Measurements from ENCODE around the gene NUMA1.
A peak's percentile ranks its signal among the peaks of the same experiment; 100 is the strongest.

Gene NUMA1, protein sequence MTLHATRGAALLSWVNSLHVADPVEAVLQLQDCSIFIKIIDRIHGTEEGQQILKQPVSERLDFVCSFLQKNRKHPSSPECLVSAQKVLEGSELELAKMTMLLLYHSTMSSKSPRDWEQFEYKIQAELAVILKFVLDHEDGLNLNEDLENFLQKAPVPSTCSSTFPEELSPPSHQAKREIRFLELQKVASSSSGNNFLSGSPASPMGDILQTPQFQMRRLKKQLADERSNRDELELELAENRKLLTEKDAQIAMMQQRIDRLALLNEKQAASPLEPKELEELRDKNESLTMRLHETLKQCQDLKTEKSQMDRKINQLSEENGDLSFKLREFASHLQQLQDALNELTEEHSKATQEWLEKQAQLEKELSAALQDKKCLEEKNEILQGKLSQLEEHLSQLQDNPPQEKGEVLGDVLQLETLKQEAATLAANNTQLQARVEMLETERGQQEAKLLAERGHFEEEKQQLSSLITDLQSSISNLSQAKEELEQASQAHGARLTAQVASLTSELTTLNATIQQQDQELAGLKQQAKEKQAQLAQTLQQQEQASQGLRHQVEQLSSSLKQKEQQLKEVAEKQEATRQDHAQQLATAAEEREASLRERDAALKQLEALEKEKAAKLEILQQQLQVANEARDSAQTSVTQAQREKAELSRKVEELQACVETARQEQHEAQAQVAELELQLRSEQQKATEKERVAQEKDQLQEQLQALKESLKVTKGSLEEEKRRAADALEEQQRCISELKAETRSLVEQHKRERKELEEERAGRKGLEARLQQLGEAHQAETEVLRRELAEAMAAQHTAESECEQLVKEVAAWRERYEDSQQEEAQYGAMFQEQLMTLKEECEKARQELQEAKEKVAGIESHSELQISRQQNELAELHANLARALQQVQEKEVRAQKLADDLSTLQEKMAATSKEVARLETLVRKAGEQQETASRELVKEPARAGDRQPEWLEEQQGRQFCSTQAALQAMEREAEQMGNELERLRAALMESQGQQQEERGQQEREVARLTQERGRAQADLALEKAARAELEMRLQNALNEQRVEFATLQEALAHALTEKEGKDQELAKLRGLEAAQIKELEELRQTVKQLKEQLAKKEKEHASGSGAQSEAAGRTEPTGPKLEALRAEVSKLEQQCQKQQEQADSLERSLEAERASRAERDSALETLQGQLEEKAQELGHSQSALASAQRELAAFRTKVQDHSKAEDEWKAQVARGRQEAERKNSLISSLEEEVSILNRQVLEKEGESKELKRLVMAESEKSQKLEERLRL (N-terminal part only)

DNA sequence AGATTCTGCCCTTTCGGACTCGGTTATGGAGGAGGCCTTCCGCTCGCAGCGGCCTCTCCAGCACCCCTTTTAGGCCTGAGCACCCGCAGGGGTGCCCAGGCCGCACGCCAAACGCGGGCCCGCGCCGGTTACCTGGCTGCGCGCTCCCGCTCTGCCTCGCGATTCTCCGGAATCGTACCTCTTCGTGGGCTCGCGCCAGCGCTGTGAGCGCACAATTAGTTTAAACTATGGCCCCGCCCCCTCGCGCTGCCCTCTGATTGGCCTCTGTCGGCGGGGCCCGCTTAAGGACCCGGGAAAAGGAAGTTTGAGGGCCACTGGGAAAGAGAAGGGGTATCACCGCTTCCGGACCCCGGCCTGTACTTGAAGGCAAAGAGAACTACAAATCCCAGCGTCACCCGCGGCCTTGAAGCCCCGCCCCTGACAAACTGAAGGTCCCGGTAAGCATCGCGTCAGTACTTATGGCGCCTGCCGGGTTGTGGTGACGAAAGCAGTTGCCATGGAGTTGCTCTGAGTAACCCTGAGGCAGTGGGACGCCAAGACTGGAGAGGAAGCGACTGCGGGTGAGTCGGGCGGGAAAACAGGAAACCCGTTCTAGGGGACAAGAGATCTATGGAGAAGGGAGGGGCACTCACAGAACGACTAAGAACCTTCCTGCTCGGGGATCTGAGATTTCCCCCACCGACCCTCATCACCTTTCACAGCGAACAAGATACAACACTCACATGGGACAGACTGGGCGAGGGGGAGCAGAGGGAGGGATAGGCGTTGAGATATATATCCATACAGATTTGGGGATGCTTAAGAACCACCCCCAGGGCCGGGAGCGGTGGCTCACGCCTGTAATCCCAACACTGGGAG lies at the start of gene NUMA1, which contains the start of gene LRRC51:
Gene NUMA1 (minus strand): TSS at position 217 of the 858 bp plus-strand sequence. CDS start 44,599 bp downstream, outside the sequence.
Gene LRRC51 (plus strand): TSS at position 525 of the 858 bp plus-strand sequence. CDS start 8,234 bp downstream, outside the sequence.
- DNase-seq (ENCODE audit: low spot score), result peak; percentile 95

DNA sequence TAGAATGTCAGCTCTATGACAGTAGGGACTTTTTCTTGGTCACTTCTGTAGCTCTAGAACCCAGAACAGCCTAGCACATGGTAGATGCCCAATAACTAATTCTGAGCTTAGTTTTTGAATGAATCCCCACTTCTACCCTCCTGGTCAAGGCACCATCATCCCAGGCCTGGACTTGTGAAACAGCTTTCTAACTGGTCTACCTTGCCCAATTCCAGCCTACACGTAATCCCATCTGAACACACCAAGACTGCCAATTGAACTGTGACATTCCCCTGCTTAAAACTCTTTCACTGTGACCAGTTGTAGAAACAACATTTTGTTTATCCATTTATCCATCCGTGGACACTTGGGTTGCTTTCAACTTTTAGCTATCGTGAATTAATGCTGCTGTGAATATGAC lies 49.0 kb upstream of the NUMA1 start:
- no peak for DNase-seq (ENCODE audit: low spot score)

DNA sequence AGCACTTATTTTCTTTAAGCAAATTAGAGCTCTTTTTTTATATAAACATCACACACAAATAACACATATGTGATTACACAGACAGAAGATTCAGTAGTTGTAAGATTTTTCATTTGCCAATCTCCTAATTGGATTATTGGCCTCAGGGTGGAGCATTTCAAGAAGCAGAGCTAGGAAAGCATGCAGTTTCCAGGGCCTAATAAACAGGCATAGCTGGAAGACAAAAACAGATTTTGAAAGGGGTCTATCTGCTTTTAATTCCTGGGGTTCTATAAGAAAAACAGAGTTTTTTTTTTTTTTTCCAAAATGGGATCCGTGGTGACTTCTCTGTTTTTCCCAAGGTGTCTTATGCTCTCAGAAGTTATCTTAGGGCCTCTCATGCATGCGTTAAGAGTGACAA lies 47.6 kb upstream of the NUMA1 start:
- DNase-seq (ENCODE audit: low spot score), result no peak

DNA sequence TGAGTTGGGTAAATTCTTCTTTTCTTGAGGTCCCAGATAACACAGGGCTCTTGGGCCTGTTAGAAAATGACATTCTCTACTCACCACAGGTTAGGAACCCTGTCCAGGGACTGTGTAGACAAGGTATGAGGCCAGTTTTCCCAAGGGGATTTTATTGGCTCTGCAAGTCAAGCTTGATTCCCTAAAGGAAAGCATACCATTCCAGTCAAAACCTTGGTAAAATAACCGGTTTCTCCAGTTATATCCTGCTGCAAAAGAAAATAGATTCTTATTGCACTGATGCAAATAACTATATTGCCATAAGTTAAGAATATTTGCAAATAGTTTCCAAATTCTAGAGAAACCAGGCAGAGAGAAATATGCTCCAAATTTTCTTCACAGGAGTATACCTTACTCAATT lies 45.6 kb upstream of the NUMA1 start:
- no peak for DNase-seq (ENCODE audit: low spot score)

DNA sequence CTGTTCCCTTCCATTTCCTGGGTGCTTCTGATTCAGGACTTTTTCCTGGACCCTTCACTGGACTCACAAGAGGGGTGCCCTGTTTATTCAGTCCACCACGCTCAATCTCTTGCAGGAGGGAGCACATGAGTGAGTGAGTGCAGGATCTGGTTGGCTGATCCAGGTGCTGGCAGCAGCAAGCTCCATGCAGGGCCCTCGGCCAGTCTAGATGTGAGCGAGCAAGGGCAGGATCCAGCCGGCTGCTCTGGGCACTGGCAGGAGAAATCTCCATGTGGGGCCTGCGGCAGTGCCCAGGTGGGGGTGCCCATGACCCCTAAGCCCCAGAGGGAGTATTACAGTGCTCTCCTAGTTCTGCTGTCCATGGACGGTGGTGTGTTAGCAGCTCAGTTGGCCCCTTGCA lies 43.7 kb upstream of the NUMA1 start:
- DNase-seq (ENCODE audit: low spot score), result no peak

DNA sequence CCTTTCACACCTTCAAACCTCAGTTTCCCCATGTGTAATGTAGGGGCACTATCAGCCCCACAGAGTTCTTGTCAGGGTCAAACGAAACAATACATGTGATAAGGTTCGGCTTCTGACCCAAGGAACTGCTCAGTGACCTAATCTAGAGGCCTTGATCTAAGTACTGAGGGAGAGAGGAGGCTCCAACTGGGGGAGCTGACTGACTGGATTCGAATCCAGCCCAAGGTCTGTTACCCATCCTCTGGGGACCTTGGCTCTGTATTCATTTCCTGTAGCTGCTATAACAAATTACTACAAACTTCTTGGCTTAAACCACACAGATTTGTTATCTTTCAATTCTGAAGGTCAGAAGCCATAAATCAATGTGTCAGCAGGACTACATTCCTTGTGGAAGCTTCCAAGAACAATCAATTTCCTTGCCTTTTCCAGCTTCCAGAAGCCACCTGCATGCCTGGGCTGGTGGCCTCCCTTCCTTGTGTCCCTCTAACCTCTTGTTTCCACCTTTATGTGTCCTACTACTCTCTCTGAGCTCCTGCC lies 42.8 kb upstream of the NUMA1 start:
- DNase-seq (ENCODE audit: low spot score), result no peak

DNA sequence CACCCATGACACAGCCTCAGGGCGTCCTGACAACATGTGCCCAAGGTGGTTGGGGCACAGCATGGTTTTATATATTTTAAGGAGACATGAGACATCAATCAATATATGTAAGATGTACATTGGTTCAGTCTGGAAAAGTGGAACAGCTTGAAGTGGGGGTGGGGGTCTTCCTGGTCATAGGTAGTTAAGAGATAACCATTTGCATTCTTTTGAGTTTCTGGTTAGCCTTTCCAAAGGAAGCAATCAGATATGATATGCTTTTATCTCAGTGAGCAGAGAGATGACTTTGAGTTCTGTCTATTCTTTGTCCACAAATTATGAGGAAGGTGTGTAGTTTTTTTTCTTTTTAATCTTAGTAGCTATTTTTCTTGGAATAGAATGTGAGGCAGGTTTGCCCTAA lies 42.3 kb upstream of the NUMA1 start:
- no peak for DNase-seq (ENCODE audit: low spot score)

DNA sequence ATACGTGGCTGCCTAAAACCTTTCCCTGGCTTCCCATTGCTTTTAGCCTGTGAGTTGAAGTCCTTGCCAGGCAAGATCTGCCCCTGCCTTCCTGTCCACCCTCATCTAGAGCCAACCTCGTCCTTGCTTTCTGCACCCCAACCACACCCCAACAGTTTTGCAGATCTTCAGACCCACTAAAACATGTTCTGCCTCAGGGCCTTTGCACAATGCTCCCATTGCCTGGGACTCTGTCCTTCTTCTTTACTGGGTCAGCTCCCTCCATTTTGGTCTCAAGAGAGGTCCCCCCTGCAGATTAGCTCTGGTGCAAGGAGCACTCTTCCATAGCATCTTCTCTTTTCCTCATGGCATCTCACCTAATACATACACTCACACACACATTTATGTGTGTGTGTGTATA lies 40.6 kb upstream of the NUMA1 start:
- no peak for DNase-seq (ENCODE audit: low spot score)

DNA sequence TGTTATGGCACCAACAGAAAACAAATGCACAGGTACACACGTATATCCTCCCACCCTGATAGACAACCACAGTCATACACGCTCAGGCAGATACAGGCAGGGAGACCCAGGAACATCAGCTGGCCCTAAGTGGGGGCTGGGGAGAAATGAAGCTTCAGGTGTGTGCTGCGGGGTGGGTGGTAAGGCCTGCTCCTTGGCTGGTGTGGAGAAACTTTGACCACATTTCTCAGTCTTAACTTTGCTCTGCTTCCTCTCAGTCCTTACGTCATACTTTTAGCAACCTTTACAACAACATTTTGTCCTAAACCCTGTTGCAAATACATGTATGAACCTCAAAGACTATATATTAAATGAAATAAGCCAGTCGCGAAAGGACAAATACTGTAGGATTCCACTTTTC lies 38.9 kb upstream of the NUMA1 start:
- DNase-seq (ENCODE audit: low spot score), result no peak

DNA sequence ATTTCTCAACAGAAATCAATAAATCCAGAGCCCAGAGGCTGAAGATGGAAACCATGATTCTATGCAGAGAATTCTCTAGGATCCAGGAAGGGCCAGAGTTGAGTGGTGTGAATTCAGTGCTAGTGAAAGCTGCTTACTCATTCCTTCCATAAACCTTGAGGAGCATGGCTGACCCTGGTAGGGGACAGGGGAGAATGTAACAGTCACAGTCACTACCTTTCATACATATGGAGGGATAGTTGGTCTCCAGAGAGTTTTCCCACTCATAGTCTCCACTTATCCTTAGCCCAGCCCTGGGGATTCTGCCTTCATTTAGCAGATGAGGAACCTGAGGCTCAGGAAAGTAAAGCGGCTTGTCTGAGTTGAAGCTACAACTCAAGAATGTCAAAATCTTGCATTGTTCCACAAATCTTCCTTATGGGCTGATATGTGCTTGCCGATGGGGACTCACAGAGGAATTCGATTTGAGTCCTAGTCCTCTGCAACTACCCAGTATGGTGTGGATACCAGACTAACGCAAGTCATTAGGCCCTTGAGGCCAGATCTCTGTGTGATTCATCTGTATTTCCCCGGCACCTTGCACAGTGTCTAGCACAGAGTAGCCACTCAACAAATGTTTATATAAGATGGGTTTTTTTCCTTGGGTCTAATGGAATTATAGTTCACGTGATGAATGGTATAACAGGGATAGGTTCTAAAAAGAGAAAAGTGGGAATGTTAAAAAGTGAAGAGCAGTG lies 35.8 kb upstream of the NUMA1 start:
- no peak for DNase-seq (ENCODE audit: low spot score)

DNA sequence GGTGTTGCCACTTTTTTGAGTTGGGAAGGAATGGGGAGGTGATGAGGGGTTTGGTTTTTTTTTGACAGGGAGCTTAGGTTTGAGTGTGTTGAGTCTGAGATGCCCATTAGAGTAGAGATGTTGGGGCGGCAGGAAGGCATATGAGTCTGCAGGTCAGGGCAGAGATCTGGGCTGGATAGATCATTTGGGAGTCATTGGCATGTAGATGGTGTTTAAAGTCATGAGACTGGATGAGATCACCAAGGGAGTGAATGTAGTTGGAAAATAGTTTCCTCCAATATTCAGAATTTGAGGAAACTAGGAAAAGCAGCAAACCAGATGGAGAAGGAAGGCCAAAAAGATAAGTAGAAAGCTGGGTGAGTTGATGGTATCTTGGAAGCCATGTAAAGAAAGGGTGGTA lies 34.2 kb upstream of the NUMA1 start:
- DNase-seq (ENCODE audit: low spot score), result no peak

DNA sequence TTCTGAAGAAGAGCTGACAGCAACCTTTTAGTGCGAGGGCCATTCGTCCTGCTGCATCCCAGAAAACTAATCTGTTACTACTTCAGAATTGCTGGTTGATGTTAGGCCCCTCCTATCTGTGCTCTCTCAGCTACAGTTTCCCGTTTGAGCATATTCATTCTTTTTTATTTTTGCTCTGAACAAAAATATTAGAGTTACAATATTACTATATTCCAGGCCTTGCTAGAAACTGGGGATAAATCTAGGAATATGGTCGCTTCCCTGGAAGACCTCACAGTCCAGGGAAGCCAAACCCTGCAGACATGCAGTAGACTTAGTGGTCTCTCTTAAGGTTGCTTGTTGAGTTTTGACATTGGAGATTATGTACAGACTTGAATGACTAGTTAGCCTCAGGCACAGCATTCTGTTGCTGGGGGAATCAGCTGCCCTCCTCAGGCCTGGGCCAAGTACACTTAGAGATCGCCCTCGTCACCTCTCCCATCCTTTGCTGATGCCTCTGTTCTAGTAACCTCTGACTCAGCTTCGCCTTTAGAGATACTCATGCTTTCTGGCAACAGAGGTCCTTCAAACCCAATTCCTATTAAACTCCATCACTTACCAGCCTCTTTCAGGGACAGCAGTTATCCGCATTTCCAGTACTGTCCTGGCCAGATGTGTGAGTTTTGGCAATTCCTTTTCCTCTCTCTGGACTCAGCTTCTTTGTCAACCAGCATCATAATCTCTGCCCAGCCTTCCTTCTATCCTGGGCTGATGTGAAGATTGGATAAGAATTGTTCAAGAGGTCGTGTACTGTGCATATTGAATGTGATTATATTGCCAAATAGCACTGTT lies 32.9 kb upstream of the NUMA1 start:
- DNase-seq (ENCODE audit: low spot score), result peak; percentile 57

DNA sequence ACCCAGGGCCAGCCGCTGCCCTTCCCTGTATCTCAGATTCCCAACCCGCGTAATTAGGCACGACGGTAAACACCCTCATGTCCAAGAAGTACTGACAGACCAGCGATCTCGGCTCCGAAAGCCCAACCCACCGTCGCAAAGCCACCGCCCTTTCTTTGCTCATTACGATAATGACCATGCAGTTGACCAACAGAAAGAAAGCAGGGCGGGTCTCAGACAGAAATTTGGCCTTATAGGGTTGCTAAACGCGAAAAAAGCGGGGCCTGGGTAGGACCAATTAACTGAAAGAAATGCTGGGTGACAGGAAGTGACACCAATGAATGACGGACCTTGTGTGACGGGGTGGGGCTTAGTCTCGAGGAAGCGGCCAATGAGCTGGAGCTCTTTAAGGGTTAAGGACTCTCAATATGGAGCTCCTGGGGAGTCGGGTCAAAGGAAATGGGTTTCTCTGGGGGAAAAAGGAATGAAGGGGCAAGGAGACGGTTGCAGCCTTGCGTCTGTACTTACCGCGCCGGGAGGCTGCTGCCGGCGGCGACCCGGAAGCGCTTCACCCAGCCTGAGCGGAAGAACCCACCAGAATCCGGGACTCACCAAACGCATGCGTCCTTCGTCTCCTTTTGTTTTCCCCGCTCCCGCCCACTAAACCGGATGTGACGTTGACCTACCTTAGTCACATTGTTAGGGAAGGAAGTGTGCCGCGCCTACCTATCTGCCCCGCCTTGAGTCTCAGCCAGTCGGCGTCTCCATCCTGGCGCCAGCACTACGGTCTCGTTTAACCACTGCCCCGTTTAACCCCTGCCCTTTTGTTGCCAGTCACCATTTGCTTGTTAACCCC lies 32.0 kb upstream of the NUMA1 start, which contains the start of gene ANAPC15:
Gene ANAPC15 (minus strand): TSS at position 553 of the 835 bp plus-strand sequence. CDS start 1,419 bp downstream, outside the sequence.
- DNase-seq (ENCODE audit: low spot score), result peak; percentile 95

DNA sequence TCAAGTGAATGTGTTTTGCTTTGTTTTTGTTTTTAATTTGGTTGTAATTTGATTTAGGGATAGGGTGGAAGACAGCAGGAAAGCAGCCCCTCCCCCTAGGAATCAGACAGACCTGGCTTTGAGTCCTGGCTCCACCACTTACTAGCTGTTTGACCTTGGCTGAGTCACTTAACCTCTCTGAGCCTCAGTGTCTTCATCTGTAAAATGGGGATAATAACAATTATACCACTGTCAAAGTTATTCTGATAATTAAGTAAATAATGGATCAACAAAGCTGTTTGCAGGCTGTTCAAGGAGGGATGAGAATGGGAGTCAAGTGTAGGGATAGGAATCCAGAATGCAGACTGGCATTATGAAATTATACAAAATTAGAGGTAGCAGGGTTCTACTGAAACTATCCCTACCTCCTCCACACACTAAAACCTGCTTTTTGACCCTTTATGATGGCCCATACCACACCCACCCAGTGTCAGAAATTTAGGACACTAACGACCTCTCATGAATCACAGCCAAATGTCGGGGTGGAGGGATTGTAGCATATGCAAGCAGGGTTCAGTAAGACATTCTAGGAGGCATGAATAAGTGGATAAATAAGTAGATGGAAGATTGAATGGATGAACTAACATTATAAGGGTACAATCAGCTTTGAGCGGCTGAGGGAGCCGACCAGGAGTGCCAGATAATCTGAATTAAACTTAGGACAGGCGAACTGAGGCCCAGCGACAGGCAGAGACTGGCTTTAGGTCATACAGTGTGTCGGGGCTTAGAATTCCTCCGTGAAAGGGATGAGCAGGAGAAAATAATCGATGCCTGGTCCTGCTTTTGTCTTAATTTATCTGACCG lies 31.2 kb upstream of the NUMA1 start:
- no peak for DNase-seq (ENCODE audit: low spot score)

DNA sequence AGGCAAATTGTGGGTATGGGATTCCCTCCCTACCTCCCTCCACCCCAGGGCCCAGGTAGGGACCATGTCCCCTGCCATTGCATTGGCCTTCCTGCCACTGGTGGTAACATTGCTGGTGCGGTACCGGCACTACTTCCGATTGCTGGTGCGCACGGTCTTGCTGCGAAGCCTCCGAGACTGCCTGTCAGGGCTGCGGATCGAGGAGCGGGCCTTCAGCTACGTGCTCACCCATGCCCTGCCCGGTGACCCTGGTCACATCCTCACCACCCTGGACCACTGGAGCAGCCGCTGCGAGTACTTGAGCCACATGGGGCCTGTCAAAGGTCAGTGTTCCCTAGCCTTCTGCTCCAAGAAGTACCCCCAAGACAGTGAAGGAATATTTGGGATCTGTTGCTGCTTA lies 25.5 kb upstream of the NUMA1 start, which contains the start of gene TOMT:
Gene TOMT (plus strand): TSS at position 37 of the 400 bp plus-strand sequence. CDS start 28 bp downstream, at position 65.
- no peak for DNase-seq (ENCODE audit: low spot score)

DNA sequence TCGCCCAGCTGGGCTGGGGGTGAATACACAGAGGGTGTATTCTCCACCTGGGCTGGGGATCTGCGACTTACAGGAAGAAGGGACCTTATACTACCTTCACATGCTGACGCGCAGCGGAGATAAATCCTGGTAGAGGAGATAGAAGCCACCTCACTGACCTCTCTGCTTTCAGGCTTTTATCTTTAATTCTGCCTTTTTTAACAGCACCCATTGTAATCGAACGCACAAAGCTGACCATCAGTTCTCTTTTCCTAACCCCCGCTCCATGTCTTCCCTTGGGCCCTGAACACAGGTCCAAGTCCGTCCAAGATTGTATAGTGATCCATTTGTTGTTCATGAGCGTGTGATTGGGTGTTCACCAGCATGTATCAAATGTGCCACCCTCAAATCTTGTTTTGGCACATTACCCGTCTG lies 23.4 kb upstream of the NUMA1 start:
- DNase-seq (ENCODE audit: low spot score), result no peak
